Embryonic facial prominence (tissue), 1 donor: ENCODE measurements around the gene SINHCAF.
"Not testable (repeated sequence)": the region's sequence is repeated elsewhere in the genome, so short reads cannot be mapped to it uniquely, and the experiment has no call there.

Experiments used
- DNase-seq: peaks from one replicate; pipeline ENCODE4 v3.0.0-alpha.2; 2016; ENCODE audit errors: extremely low spot score

SINHCAF gene

GRCh38 chr12:31309279-31309678 lies 16.7 kb downstream of the SINHCAF start:
- DNase-seq: no peak

GRCh38 chr12:31308116-31308515 lies 17.8 kb downstream of the SINHCAF start:
- no peak for DNase-seq

- DNase-seq: no peak
Observed at GRCh38 chr12:31306866-31307265, 19.1 kb downstream of the SINHCAF start.

GRCh38 chr12:31303466-31303865 lies 22.5 kb downstream of the SINHCAF start:
- no peak for DNase-seq

- no peak for DNase-seq
Observed at GRCh38 chr12:31301311-31301710, 24.6 kb downstream of the SINHCAF start.

- no peak for DNase-seq
Observed at GRCh38 chr12:31300783-31301182, 25.2 kb downstream of the SINHCAF start.

- DNase-seq: no peak
Observed at GRCh38 chr12:31300341-31300740, 25.6 kb downstream of the SINHCAF start.

- no peak for DNase-seq
Observed at GRCh38 chr12:31298922-31299321, 27.0 kb downstream of the SINHCAF start.

- DNase-seq: no peak
Observed at GRCh38 chr12:31298515-31298910, 27.4 kb downstream of the SINHCAF start.

- no peak for DNase-seq
Observed at GRCh38 chr12:31297572-31298514, 28.1 kb downstream of the SINHCAF start.

- no peak for DNase-seq
Observed at GRCh38 chr12:31289441-31289840, 36.5 kb downstream of the SINHCAF start.

- no peak for DNase-seq
Observed at GRCh38 chr12:31288381-31288780, 37.6 kb downstream of the SINHCAF start.

- DNase-seq: no peak
Observed at GRCh38 chr12:31280183-31280582, 45.8 kb downstream of the SINHCAF start.

GRCh38 chr12:31279390-31279924 lies 46.5 kb downstream of the SINHCAF start:
- no peak for DNase-seq

- DNase-seq: no peak
Observed at GRCh38 chr12:31278832-31279231, 47.1 kb downstream of the SINHCAF start.

- no peak for DNase-seq
Observed at GRCh38 chr12:31278424-31278823, 47.5 kb downstream of the SINHCAF start.

GRCh38 chr12:31277081-31277480 lies 48.9 kb downstream of the SINHCAF start:
- DNase-seq: no peak

- DNase-seq: no peak
Observed at GRCh38 chr12:31275491-31275890, 50.5 kb downstream of the SINHCAF start.

- no peak for DNase-seq
Observed at GRCh38 chr12:31274520-31275300, 51.2 kb downstream of the SINHCAF start.

GRCh38 chr12:31273794-31274193 lies 52.2 kb downstream of the SINHCAF start:
- not testable (repeated sequence) for DNase-seq

- DNase-seq: no peak
Observed at GRCh38 chr12:31272607-31273225, 53.2 kb downstream of the SINHCAF start.

- DNase-seq: no peak
Observed at GRCh38 chr12:31267966-31268365, 58.0 kb downstream of the SINHCAF start.
